ENCODE results near the gene G6PC3.

G6PC3 gene

GRCh38 chr17:44085908-44086307 lies 15.4 kb downstream of the G6PC3 start:
- Histone ChIP-seq H3K27ac (ENCODE audit: low read depth, low read length) (peak overlapping the region; percentile 68; the same call in 1 of the 2 replicates), H3K9ac (ENCODE audit: low read length) (peak overlapping the region; percentile 56), H3K4me3 (ENCODE audit: low read depth, low read length) (no peak overlapping the region), H3K4me1 (ENCODE audit: control insufficient read depth, insufficient read depth, low read length) (peaks cover 42% of the 10 kb centered on the region), H3K27me3 (ENCODE audit: control insufficient read depth, insufficient read depth, low read length) (no peaks in the 10 kb centered on the region), H3K9me3 (ENCODE audit: control insufficient read depth, insufficient read depth, low read depth, low read length) (no peaks in the 10 kb centered on the region), H3K36me3 (ENCODE audit: control insufficient read depth, insufficient read depth, low read length) (peaks cover 46% of the 10 kb centered on the region)

GRCh38 chr17:44086364-44087311 lies 16.1 kb downstream of the G6PC3 start:
- Histone ChIP-seq H3K36me3 (ENCODE audit: control insufficient read depth, insufficient read depth, low read length) (peaks cover 51% of the 10 kb centered on the region), H3K9me3 (ENCODE audit: control insufficient read depth, insufficient read depth, low read depth, low read length) (no peaks in the 10 kb centered on the region), H3K4me1 (ENCODE audit: control insufficient read depth, insufficient read depth, low read length) (peaks cover 42% of the 10 kb centered on the region), H3K9ac (ENCODE audit: low read length) (peak overlapping the region; percentile 79), H3K27me3 (ENCODE audit: control insufficient read depth, insufficient read depth, low read length) (no peaks in the 10 kb centered on the region), H3K27ac (ENCODE audit: low read depth, low read length) (peak overlapping the region; percentile 68; the same call in 1 of the 2 replicates), H3K4me3 (ENCODE audit: low read depth, low read length) (peak overlapping the region; percentile 56)

- Histone ChIP-seq H3K27ac (ENCODE audit: low read depth, low read length) (peak overlapping the region; percentile 48; the same call in 1 of the 2 replicates), H3K27me3 (ENCODE audit: control insufficient read depth, insufficient read depth, low read length) (no peaks in the 10 kb centered on the region), H3K9me3 (ENCODE audit: control insufficient read depth, insufficient read depth, low read depth, low read length) (no peaks in the 10 kb centered on the region), H3K4me3 (ENCODE audit: low read depth, low read length) (peak overlapping the region; percentile 56), H3K36me3 (ENCODE audit: control insufficient read depth, insufficient read depth, low read length) (peaks cover 51% of the 10 kb centered on the region), H3K9ac (ENCODE audit: low read length) (peak overlapping the region; percentile 79), H3K4me1 (ENCODE audit: control insufficient read depth, insufficient read depth, low read length) (peaks cover 42% of the 10 kb centered on the region)
These were observed 16.8 kb downstream of the G6PC3 start for GRCh38 chr17:44087319-44087718.

GRCh38 chr17:44088254-44088653 lies 17.7 kb downstream of the G6PC3 start:
- no peaks in the 10 kb centered on the region for H3K27me3 ChIP-seq (ENCODE audit: control insufficient read depth, insufficient read depth, low read length)
- no peak overlapping the region for H3K4me3 ChIP-seq (ENCODE audit: low read depth, low read length)
- H3K27ac ChIP-seq (ENCODE audit: low read depth, low read length) = no peak overlapping the region
- H3K4me1 ChIP-seq (ENCODE audit: control insufficient read depth, insufficient read depth, low read length) = peaks cover 45% of the 10 kb centered on the region
- H3K9me3 ChIP-seq (ENCODE audit: control insufficient read depth, insufficient read depth, low read depth, low read length) = no peaks in the 10 kb centered on the region
- H3K36me3 ChIP-seq (ENCODE audit: control insufficient read depth, insufficient read depth, low read length) = peaks cover 49% of the 10 kb centered on the region
- peak overlapping the region; percentile 9 for H3K9ac ChIP-seq (ENCODE audit: low read length)

- H3K36me3 ChIP-seq (ENCODE audit: control insufficient read depth, insufficient read depth, low read length) = peaks cover 30% of the 10 kb centered on the region
- H3K27ac ChIP-seq (ENCODE audit: low read depth, low read length) = no peak overlapping the region
- peaks cover 44% of the 10 kb centered on the region for H3K4me1 ChIP-seq (ENCODE audit: control insufficient read depth, insufficient read depth, low read length)
- no peaks in the 10 kb centered on the region for H3K27me3 ChIP-seq (ENCODE audit: control insufficient read depth, insufficient read depth, low read length)
- no peak overlapping the region for H3K9ac ChIP-seq (ENCODE audit: low read length)
- no peaks in the 10 kb centered on the region for H3K9me3 ChIP-seq (ENCODE audit: control insufficient read depth, insufficient read depth, low read depth, low read length)
- H3K4me3 ChIP-seq (ENCODE audit: low read depth, low read length) = no peak overlapping the region
These were observed 20.9 kb downstream of the G6PC3 start for GRCh38 chr17:44091200-44091997.

- H3K4me1 ChIP-seq (ENCODE audit: control insufficient read depth, insufficient read depth, low read length) = peaks cover 44% of the 10 kb centered on the region
- peaks cover 30% of the 10 kb centered on the region for H3K36me3 ChIP-seq (ENCODE audit: control insufficient read depth, insufficient read depth, low read length)
- H3K27ac ChIP-seq (ENCODE audit: low read depth, low read length) = no peak overlapping the region
- no peaks in the 10 kb centered on the region for H3K9me3 ChIP-seq (ENCODE audit: control insufficient read depth, insufficient read depth, low read depth, low read length)
- H3K4me3 ChIP-seq (ENCODE audit: low read depth, low read length) = no peak overlapping the region
- H3K27me3 ChIP-seq (ENCODE audit: control insufficient read depth, insufficient read depth, low read length) = no peaks in the 10 kb centered on the region
- H3K9ac ChIP-seq (ENCODE audit: low read length) = no peak overlapping the region
These were observed 21.5 kb downstream of the G6PC3 start for GRCh38 chr17:44092051-44092450.

- Histone ChIP-seq H3K9me3 (ENCODE audit: control insufficient read depth, insufficient read depth, low read depth, low read length) (no peaks in the 10 kb centered on the region), H3K4me3 (ENCODE audit: low read depth, low read length) (no peak overlapping the region), H3K9ac (ENCODE audit: low read length) (no peak overlapping the region), H3K27me3 (ENCODE audit: control insufficient read depth, insufficient read depth, low read length) (no peaks in the 10 kb centered on the region), H3K4me1 (ENCODE audit: control insufficient read depth, insufficient read depth, low read length) (peaks cover 40% of the 10 kb centered on the region), H3K27ac (ENCODE audit: low read depth, low read length) (no peak overlapping the region), H3K36me3 (ENCODE audit: control insufficient read depth, insufficient read depth, low read length) (peaks cover 30% of the 10 kb centered on the region)
These were observed 22.8 kb downstream of the G6PC3 start for GRCh38 chr17:44093231-44093900.

- peak overlapping the region; percentile 40 for H3K9ac ChIP-seq (ENCODE audit: low read length)
- peak overlapping the region; percentile 55 for H3K4me3 ChIP-seq (ENCODE audit: low read depth, low read length)
- peaks cover 24% of the 10 kb centered on the region for H3K36me3 ChIP-seq (ENCODE audit: control insufficient read depth, insufficient read depth, low read length)
- no peaks in the 10 kb centered on the region for H3K27me3 ChIP-seq (ENCODE audit: control insufficient read depth, insufficient read depth, low read length)
- H3K27ac ChIP-seq (ENCODE audit: low read depth, low read length) = peak overlapping the region; percentile 64
- H3K9me3 ChIP-seq (ENCODE audit: control insufficient read depth, insufficient read depth, low read depth, low read length) = no peaks in the 10 kb centered on the region
- H3K4me1 ChIP-seq (ENCODE audit: control insufficient read depth, insufficient read depth, low read length) = peaks cover 33% of the 10 kb centered on the region
These were observed 24.3 kb downstream of the G6PC3 start for GRCh38 chr17:44094701-44095387.

- peaks cover 24% of the 10 kb centered on the region for H3K36me3 ChIP-seq (ENCODE audit: control insufficient read depth, insufficient read depth, low read length)
- H3K9me3 ChIP-seq (ENCODE audit: control insufficient read depth, insufficient read depth, low read depth, low read length) = no peaks in the 10 kb centered on the region
- H3K4me1 ChIP-seq (ENCODE audit: control insufficient read depth, insufficient read depth, low read length) = peaks cover 33% of the 10 kb centered on the region
- no peaks in the 10 kb centered on the region for H3K27me3 ChIP-seq (ENCODE audit: control insufficient read depth, insufficient read depth, low read length)
- peak overlapping the region; percentile 40 for H3K9ac ChIP-seq (ENCODE audit: low read length)
- peak overlapping the region; percentile 55 for H3K4me3 ChIP-seq (ENCODE audit: low read depth, low read length)
- peak overlapping the region; percentile 64 for H3K27ac ChIP-seq (ENCODE audit: low read depth, low read length)
These were observed 24.8 kb downstream of the G6PC3 start for GRCh38 chr17:44095388-44095646.

GRCh38 chr17:44095647-44096496 lies 25.3 kb downstream of the G6PC3 start:
- peaks cover 22% of the 10 kb centered on the region for H3K36me3 ChIP-seq (ENCODE audit: control insufficient read depth, insufficient read depth, low read length)
- peak overlapping the region; percentile 55 for H3K4me3 ChIP-seq (ENCODE audit: low read depth, low read length)
- peaks cover 33% of the 10 kb centered on the region for H3K4me1 ChIP-seq (ENCODE audit: control insufficient read depth, insufficient read depth, low read length)
- H3K9ac ChIP-seq (ENCODE audit: low read length) = peak overlapping the region; percentile 77
- peak overlapping the region; percentile 64 for H3K27ac ChIP-seq (ENCODE audit: low read depth, low read length)
- no peaks in the 10 kb centered on the region for H3K9me3 ChIP-seq (ENCODE audit: control insufficient read depth, insufficient read depth, low read depth, low read length)
- H3K27me3 ChIP-seq (ENCODE audit: control insufficient read depth, insufficient read depth, low read length) = no peaks in the 10 kb centered on the region

Data from HUES6 (cell line).